Measurements from ENCODE around the gene ADAM30. TPM values are rescaled to one million over a fixed set of nuclear protein-coding genes. Genes with fewer than 3 reads are reported as not detected.

Gene ADAM30
- total RNA-seq (not detected), polyA plus RNA-seq (not detected)

GRCh38 chr1:119896303-119896702 lies at the start of gene ADAM30:
ADAM30 (minus strand) TSS chr1:119896515; CDS start chr1:119896336, 179 bp downstream.
- TF ChIP-seq CTCF (IDR thresholded peaks at IDR 0.05), result no peak
- Histone ChIP-seq H3K27ac (no peak within 1 kb of the TSS), H3K36me3 (no peaks in the 10 kb centered on the region), H3K4me3 (no peak within 1 kb of the TSS), H3K9me3 (no peaks in the 10 kb centered on the region), H3K4me1 (peaks cover 4 to 16% (median 11%) of the 10 kb centered on the region in 3 donors), H3K27me3 (no peaks in the 10 kb centered on the region)
- intact Hi-C loops (cut with DNase I), result no loop called here
- no peak for FAIRE-seq
- DNase-seq, result no peak
- WGBS, 2 donors, result 82 to 87% methylated on average over 24 of the region's 24 CpGs
- no peak for ATAC-seq

GRCh38 chr1:119943216-119943615 lies 46.9 kb upstream of the ADAM30 start:
- H3K4me3 ChIP-seq, result no peak overlapping the region
- no peak for DNase-seq
- no peaks in the 10 kb centered on the region for H3K4me1 ChIP-seq
- no peak for ATAC-seq
- TF ChIP-seq CTCF (IDR thresholded peaks at IDR 0.05), result no peak
- no peaks in the 10 kb centered on the region for H3K27me3 ChIP-seq
- no peaks in the 10 kb centered on the region for H3K9me3 ChIP-seq
- WGBS, 2 donors, result 77 to 89% methylated on average over 2 of the region's 2 CpGs
- H3K36me3 ChIP-seq, result peaks cover 0 to 42% (median 3%) of the 10 kb centered on the region in 3 donors
- H3K27ac ChIP-seq, result no peak overlapping the region
- no peak for FAIRE-seq
- intact Hi-C loops (cut with DNase I), result no loop called here

GRCh38 chr1:119941392-119941791 lies 45.1 kb upstream of the ADAM30 start:
- Histone ChIP-seq H3K27ac (no peak overlapping the region), H3K36me3 (peaks cover 0 to 52% (median 3%) of the 10 kb centered on the region in 3 donors), H3K4me3 (no peak overlapping the region), H3K27me3 (no peaks in the 10 kb centered on the region), H3K9me3 (no peaks in the 10 kb centered on the region), H3K4me1 (peaks cover 0 to 1% (median 0%) of the 10 kb centered on the region in 3 donors)
- no peak for FAIRE-seq
- DNase-seq, result no peak
- 89 to 94% methylated on average over 4 of the region's 4 CpGs for WGBS, 2 donors
- TF ChIP-seq CTCF (IDR thresholded peaks at IDR 0.05), result no peak
- intact Hi-C loops (cut with DNase I), result no loop called here
- no peak for ATAC-seq

GRCh38 chr1:119940697-119941096 lies 44.4 kb upstream of the ADAM30 start:
- H3K36me3 ChIP-seq, result peaks cover 0 to 53% (median 3%) of the 10 kb centered on the region in 3 donors
- intact Hi-C loops (cut with DNase I), result no loop called here
- no peak for DNase-seq
- FAIRE-seq, result no peak
- H3K4me1 ChIP-seq, result peaks cover 0 to 6% (median 0%) of the 10 kb centered on the region in 3 donors
- no peak for TF ChIP-seq CTCF (IDR thresholded peaks at IDR 0.05)
- no peak overlapping the region for H3K27ac ChIP-seq
- ATAC-seq, result no peak
- H3K27me3 ChIP-seq, result no peaks in the 10 kb centered on the region
- no peak overlapping the region for H3K4me3 ChIP-seq
- no peaks in the 10 kb centered on the region for H3K9me3 ChIP-seq

- TF ChIP-seq CTCF (IDR thresholded peaks at IDR 0.05), result no peak
- H3K36me3 ChIP-seq, result peaks cover 0 to 60% (median 8%) of the 10 kb centered on the region in 3 donors
- DNase-seq, result no peak
- intact Hi-C loops (cut with DNase I), result no loop called here
- ATAC-seq, result no peak
- H3K27me3 ChIP-seq, result no peaks in the 10 kb centered on the region
- no peaks in the 10 kb centered on the region for H3K9me3 ChIP-seq
- no peak overlapping the region for H3K4me3 ChIP-seq
- no peak for FAIRE-seq
- H3K4me1 ChIP-seq, result peaks cover 0 to 6% (median 0%) of the 10 kb centered on the region in 3 donors
- 96 to 97% methylated on average over 5 of the region's 5 CpGs for WGBS, 2 donors
- no peak overlapping the region for H3K27ac ChIP-seq
Measured at GRCh38 chr1:119937198-119937597, 40.9 kb upstream of the ADAM30 start.

Measured in pancreas (tissue), 10 donors.